Effector CD4-positive, alpha-beta T cell (primary cell): Measurements from ENCODE around the gene DDC.
"Not testable (repeated sequence)": the region's sequence is repeated elsewhere in the genome, so short reads cannot be mapped to it uniquely, and the experiment has no call there.

Experiments
- DNase-seq: peaks from one replicate; pipeline ENCODE4 v3.0.0-alpha.2; 2020

DDC gene

GRCh38 chr7:50554431-50555322 is 10.5 kb downstream of the DDC start:
- DNase-seq, result no peak

- no peak for DNase-seq
These were observed 11.2 kb downstream of the DDC start for GRCh38 chr7:50553973-50554372.

GRCh38 chr7:50552921-50553320 is 12.3 kb downstream of the DDC start:
- no peak for DNase-seq

GRCh38 chr7:50552139-50552538 is 13.1 kb downstream of the DDC start:
- DNase-seq, result no peak

GRCh38 chr7:50545613-50546012 is 19.6 kb downstream of the DDC start:
- not testable (repeated sequence) for DNase-seq

- no peak for DNase-seq
These were observed 20.2 kb downstream of the DDC start for GRCh38 chr7:50544992-50545391.

- DNase-seq, result no peak
These were observed 21.3 kb downstream of the DDC start for GRCh38 chr7:50543776-50544442.

- DNase-seq, result no peak
These were observed 23.1 kb downstream of the DDC start for GRCh38 chr7:50542132-50542531.

- no peak for DNase-seq
These were observed 24.2 kb downstream of the DDC start for GRCh38 chr7:50540785-50541579.

- DNase-seq, result no peak
These were observed 25.5 kb downstream of the DDC start for GRCh38 chr7:50539725-50540124.

- no peak for DNase-seq
These were observed 26.7 kb downstream of the DDC start for GRCh38 chr7:50538478-50538877.

GRCh38 chr7:50537417-50537816 is 27.8 kb downstream of the DDC start:
- no peak for DNase-seq

- DNase-seq, result not testable (repeated sequence)
These were observed 29.9 kb downstream of the DDC start for GRCh38 chr7:50535291-50535711.

- DNase-seq, result no peak
These were observed 30.4 kb downstream of the DDC start for GRCh38 chr7:50534690-50535290.

- no peak for DNase-seq
These were observed 31.3 kb downstream of the DDC start for GRCh38 chr7:50533866-50534265.

GRCh38 chr7:50531928-50532327 is 33.3 kb downstream of the DDC start:
- no peak for DNase-seq

GRCh38 chr7:50531401-50531911 is 33.7 kb downstream of the DDC start:
- DNase-seq, result no peak

GRCh38 chr7:50530766-50531165 is 34.4 kb downstream of the DDC start:
- DNase-seq, result no peak

- no peak for DNase-seq
These were observed 35.9 kb downstream of the DDC start for GRCh38 chr7:50529093-50529862.

GRCh38 chr7:50528266-50529092 is 36.7 kb downstream of the DDC start:
- no peak for DNase-seq

- not testable (repeated sequence) for DNase-seq
These were observed 45.9 kb downstream of the DDC start for GRCh38 chr7:50519350-50519749.
